HUDEP-2 (cell line): ENCODE measurements around the gene PFKFB2.
"Not testable (repeated sequence)": the region's sequence is repeated elsewhere in the genome, so short reads cannot be mapped to it uniquely, and the experiment has no call there.

ENCODE experiments used
- DNase-seq, 76 experiments: peaks; one replicate each; lab custom pipeline; 2025; ENCODE audit not compliant: unreplicated experiment in 76 of 76; lab: John Stamatoyannopoulos, UW

Gene PFKFB2

DNA sequence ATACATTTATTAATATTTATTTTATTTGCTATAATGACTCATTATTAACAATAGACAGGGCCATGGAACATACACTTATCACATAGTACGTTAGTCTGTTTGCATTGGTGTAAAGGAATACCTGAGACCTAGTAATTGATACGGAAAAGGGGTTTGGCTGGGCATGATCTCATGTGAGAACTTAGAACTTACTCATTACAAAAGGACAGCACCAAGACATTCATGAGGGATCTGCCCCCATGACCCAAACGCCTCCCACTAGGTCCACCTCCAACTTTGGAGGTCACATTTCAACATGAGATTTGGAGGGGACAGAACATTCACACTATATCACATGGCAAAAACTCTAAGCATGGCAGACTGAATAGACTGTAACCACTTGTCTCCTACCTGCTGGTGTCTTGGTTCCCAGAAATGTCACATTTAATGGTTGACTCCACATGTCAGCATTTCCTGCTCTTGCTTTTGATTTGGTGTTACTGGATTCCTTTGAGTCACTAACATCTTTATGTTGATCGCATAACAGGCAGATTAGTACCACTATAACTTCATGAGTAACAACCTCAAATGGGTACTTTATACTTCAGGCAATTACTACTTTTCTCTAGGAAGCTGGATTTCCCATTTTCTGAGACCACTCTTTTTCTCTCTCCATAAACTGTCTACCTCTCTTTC, 17.1 kb upstream of the PFKFB2 start:
- no peak for DNase-seq

DNA sequence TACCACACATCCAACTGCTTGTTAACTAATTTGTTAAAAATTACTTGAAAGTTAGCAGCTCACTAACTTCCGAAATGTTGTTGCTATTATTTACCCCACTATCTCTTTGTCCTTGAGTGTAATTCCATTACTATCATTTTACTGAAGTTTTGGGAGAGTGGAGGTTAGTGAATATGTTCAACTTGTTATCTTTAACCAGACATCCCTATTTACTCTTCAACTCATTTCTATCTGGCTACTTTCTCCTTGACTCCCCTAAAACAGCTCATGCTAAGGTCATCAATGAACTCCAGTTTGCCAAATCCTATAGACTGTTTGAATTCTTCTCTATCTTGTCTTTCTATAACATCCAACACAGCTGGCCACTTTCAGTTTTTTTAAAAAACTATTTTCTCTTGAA, 16.2 kb upstream of the PFKFB2 start:
- no peak for DNase-seq

DNA sequence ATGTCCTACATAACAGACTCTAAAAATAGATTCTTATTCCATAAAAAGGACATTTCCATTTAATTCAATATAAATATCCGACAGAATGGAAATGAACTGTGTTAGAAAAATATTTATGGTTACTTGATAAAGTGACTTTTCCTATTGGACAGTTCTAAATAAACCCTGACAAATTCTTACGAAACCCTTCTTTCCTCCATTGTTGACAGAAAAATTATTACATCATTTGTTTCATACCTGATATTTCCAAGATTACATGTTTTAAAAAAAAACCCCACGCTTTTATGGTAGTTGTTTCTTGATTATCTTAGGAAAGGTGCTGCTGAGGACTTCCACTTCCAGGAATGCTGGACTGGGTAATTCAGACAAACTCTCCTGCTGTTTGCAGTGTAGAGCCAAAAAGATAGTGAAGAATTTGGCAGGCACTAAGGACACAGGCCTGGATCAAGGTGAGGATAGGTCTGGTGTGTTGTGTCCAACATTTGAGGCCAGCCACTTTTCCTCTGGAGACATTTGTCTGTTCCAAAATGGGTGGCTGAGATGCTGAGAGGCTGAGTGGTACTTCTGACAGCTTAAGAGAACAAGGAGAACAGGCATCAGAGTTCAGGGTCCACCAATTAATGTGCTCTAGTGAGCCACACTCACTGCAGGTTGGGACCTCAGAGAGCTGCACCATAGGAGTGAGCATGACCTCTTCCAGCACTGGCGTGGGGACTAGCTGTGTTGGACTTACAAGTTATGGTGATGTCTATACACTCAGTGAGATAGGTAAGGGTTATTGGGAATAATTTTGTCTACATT, 13.5 kb upstream of the PFKFB2 start:
- DNase-seq, result no peak

DNA sequence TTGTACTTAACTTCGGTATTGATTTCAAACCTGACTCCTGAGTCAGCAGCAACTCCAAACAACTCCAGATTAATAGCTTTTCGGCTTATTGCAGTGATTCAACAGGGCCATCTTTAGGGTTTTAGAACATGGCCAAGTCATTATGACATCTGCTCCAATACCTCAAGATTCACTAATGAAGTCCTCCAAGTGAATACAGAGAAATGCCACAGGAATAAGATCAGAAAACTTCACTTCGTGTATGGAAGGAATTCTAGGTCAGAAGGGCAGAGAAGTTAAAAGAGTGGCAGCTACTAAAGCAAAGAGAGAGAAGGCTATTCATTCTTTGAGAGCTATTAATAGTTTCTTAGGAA, 12.9 kb upstream of the PFKFB2 start:
- DNase-seq, result no peak

DNA sequence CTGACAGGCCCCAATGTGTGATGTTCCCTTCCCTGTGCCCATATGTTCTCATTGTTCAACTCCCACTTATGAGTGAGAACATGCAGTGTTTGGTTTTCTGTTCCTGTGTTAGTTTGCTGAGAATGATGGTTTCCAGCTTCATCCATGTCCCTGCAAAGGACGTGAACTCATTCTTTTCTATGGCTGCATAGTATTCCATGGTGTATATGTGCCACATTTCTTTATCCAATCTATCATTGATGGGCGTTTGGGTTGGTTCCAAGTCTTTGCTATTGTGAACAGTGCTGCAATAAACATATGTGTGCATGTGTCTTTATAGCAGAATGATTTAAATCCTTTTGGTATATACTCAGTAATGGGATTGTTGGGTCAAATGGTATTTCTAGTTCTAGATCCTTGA, 11.7 kb upstream of the PFKFB2 start:
- DNase-seq, result not testable (repeated sequence)

DNA sequence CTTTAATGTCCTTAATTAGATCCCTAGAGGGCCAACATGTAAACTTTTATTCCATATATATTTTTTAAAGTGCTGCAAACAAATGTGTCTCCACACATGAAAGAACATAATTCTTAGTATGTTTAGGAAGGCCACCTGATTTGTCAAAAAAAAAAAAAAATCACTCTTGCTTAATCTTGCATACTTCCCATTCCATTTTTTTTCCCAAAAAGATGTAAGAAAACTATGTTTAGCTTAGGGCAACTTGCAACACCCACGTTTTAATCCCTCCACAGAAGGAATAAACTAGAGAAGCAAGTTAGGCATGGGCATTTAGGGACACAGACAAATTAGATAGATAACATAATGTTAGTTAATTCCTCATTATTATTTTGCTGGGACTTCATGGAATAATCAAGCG, 7.6 kb upstream of the PFKFB2 start:
- no peak for DNase-seq

DNA sequence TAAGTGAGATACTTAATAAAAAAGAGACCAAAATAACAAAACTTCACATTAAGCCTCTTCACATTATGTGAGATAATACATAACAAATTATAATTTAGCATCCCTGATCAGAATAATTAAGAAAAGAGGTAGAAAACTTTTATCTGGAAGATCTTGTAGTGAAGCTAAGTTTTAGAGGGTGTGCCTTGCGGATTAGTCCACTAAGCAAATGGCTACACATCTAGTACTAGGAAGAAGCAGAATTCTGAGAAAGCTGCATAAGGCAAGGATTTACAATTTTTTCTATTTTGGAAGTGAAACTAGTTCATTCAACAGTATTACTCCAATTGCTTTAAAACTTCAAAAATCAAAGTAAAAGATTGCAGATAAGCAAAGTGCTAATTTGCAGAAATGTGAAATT, 5.6 kb upstream of the PFKFB2 start:
- peak in 6 of 76 experiments; percentile 2 to 29 (median 16) for DNase-seq

DNA sequence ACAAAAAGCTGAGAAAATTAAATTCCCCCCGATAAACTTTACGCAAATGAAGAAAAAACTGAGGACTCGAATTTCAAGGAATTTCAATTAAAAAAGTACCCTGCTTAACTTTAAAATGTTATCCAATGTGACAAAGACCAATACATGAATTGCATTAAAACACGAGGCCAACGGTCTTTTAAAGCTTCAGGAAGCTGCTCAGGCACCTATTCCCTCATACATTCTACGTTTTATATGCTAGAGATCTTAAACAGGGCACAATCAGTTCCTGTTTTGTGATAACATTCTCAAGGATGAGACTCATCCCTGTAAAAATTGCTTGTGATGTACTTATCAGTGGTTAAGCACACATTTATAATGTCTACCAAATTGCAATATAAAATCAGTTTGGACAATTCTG, 5.0 kb upstream of the PFKFB2 start:
- no peak for DNase-seq

DNA sequence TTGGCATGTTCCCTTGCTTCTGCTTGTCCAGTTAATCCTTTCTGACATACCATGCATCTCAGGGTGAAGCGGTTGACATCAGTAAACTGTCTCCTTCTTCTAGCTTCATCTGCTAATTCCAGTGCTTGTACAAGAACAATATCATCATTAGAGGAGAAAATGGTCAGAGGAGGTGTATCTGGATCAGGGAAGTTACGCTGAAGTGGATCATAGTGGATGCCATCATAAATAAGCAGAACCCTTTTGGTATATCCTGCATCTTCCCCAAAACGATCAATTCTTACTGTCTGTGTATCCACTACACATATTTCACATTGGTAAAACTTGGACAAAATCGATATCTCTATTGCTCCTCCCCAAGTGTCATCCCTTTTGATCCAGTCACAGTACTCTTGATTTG, 4.0 kb upstream of the PFKFB2 start:
- DNase-seq, result no peak

DNA sequence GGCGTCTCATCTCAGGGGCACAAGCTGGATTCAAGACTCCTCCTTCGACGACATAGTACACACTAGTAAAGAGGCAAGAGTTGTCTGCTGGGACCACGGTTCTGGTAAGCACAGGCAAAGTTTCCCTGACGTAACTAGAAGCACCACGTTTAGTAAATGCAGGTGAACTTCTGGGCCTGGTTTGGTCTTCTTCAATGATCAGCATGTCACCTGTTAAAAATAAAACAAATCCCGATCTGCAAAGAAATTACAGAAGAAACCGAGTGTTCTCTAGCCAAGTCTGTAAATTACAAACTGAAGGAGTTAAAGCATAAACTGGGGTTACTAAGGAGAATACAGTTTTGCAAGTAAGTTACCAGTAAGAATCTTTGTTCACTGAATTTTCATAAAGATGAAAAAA, 3.6 kb upstream of the PFKFB2 start:
- no peak for DNase-seq

DNA sequence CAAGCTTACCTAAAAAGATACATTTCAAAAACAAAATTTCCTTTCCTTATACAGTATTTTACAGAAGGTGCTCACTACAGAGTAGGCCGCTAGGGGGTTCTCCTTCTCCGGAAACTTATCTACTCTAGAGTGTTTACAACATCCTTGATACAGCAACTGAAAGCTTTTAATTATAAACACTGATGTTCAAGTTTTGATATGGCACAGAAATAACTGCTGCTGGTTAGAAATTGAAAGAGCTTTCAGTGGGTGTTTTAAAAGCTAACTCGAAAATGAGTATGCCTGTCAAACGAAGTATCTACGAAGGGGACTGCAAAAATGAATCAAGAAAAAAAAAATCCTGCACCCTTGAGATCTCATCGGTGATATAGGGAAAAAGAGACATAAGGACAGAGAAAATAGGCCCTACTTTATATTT, 3.1 kb upstream of the PFKFB2 start:
- peak in 31 of 76 experiments; percentile 5 to 65 (median 22) for DNase-seq

DNA sequence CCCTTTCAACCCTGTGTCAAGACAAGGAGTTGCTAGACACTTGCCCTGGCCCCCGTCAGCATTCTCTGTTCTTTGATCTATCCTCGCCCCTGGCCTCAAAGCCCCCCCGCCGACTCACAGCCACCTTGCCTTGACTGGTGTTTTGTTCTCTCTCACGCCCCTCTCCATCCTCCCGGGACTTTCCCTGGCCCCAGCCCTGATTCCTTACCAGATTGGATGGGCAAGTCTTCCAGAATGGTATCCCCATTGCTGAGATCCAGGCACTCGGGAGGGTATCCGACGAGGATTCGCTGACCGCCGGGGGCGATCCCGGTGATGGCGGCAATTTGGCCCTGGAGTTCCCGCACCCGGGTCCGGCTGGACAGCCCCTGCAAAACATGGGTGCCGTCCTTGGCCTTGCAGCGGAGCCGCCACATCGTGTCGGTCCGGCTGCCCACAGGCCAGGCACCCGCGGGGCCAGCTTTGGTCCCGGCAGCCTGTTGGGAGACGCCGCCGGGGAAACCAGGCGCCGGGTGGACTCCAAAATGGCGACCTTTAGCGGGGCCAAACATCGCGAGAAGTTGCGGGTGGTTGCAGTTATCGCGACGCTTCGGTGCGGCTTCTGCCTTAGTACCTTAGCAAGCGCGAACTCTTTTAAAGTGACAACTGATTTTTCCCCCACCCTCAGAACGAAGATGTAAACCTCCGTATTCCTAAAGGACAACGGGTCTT, 2.4 kb upstream of the PFKFB2 start:
- DNase-seq, result peak in 72 of 76 experiments; percentile 33 to 84 (median 73)

DNA sequence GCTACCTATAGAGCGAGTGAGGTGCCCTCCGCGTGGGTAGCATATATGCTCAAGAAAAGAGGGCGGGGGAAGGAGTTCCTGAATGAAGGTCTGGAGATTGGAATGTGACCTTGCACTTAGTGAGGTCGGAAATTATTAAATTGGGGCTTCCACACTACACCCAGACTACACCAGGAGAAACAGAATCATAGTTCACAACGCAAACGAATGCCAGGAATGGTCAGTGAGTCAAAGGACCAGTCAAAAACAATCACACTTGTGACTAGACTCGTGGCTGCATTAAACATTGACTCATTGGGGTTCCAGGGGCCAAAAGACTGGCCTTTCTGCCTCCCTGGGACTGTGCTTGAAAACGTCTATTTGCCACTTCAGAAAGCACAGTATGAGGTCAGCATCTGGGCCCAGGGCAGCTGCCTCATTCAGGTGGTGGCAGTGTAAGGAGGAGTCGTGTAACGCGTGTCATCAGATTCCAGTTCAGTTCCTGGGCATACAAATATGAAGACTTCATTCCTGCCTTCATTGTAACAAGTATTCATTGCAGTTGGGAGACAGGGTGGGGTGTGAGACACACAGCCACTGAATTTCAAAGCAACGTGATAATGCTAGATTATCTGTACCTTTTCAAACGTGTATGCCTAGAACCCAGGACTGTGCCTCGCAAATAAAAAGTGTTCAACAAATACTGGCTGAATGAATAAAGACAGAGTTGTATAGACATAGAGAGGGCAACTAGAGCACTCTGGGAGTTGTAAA, 1.7 kb upstream of the PFKFB2 start, which contains the start of gene YOD1:
TSS of gene YOD1 (minus strand) at position 18 of the 753 bp plus-strand sequence. CDS start 178 bp downstream, outside the sequence.
- peak in 4 of 76 experiments; percentile 11 to 71 (median 32) for DNase-seq

DNA sequence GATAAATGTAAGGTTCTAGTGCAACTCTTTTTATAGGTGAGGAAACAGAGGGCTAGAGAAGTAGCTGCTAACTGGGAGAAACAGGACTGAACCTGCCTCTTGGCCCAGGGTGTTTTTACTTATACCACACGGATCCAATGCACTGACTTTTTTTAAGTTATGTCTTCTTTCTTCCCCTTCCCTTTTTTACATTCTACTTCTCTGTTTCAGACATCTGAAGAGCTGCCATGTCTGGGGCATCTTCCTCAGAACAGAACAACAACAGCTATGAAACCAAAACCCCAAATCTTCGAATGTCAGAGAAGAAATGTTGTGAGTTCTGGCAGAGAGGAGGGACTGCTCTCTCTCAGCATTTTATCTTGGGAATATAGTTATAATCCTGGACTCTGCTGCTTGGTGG, 1.4 kb downstream of the PFKFB2 start:
- no peak for DNase-seq

DNA sequence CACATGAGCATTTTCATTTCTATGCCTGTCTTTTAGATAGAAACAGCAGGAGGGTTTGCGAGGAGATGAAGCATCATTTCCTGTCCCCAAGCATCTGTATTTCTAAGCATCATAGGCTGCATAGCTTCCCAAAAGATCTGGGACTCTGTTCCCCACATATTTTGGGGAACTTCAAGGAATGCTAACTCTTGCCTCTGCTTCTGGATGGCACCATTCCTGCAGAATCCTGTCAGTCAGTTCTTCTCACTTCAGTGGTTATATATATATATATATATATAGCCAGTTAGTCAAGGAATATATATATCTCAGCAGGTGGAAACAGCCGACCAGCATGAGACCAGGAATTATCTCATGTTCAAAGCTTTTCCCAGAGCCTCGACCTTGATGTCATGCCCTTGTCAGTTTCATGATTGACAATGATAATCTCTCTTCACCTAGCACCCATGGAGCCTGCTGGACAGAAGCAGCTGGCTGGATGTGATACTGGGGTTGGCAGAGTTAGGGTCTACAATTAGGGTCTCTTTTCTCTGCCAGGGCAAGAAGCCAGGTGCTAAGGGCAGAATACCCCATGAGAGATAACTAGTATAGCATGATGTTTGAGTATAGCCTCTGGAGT, 2.4 kb downstream of the PFKFB2 start:
- DNase-seq, result no peak

DNA sequence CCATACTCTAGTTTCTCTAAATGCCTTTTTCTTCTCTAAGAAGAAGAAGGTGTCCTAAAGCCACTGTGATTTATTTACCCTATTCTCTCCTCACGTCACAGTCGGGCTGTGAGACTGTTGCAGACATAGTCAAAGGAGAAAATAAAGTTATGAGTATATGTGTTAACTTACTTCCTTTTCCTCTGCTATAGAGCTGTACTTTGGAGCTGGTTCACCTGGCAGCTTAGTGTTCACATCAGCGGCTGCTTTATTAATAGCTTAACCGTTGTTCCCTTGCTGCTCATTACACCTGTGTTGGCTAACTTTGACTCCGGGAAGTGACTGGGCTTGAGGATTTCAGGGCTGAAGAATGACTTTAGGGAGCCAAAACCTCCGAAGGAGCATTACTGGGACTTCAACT, 3.6 kb downstream of the PFKFB2 start:
- no peak for DNase-seq

DNA sequence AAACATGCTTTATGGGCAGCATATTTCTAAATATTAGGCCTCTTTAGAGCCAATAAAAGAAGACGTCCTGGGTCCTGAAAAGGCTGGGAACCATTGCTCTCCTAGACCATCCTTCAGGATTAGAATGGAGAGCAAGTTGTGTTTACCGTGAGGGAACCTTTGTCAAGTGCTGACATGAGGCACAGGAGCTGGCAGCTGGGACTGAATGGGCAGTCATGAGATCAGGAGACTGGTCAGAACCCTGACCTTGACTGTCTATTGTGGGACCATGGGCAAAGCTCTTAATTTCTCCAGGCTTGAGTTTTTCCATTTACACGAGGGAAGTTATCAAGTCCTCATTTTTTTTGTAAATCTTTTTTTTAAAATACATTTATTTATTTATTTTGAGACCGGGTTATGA, 5.2 kb downstream of the PFKFB2 start:
- no peak for DNase-seq

DNA sequence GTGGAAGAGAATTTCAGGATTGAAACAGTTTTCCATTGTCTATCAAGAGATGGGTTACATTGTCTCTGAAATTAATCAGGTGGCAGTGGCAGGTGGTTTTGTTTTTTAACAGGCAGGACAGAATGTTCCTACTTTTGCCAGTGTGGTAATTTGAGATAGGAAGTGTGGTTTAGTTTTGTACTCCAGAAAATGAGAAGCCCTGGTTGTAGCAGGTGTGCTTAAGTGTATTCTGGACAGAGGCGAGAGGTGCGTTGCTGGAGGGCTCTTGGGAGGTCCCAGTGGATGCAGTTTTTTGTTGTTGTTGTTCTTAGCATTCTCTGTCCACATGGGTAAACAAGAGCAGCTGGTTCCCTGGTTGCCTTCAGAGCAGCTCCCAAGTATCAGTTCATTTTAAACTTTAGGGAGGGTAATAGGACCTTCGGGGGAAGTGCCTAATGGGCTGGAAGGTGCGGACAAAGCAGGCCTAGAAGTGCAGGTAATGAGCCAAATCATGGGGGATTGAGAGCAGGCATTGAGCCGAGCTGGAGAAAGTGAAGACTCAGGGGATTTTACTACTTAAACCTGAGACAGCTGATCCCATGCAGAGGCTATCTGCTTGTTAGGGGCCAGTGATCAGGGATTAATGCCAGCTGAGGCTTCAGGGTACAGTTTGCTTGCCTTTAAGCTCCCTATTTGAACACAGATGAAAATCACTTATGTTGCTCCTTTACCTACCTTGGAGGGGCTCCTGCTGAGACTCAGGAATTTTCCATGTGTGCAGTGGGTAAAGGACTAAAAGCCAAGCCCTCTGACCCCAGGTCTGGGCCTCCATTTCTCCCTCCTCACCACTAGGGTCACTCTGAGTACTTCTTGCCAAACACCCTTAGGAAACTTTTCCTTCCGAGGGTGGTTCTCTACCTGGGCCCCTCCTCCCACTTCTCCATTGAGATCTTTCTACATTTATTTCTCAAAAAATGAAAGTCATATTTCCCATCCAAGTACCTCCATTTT, 6.1 kb downstream of the PFKFB2 start:
- DNase-seq, result no peak

DNA sequence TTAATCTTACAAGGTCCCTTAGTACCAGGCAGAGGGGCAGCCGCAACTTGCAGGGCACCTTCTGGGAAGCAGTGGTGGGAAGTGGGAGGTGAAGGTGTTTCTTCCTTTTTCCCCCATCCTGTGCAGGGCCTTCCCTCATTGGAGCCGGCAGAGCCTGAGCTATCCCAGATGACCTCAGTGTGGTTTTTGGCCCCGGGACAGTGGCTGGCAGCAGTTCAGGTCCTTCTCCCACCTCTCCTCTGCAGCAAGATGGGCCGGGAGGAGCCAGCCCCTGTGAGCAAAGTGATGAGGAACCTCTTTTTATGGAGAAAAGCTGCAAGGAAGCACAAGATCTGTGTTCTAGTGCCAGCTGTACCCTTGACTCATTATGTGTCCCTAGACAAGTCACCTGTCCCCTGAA, 6.8 kb downstream of the PFKFB2 start:
- DNase-seq, result no peak
